ENCODE data around the gene ATP5F1B.
"Not testable (repeated sequence)": the region's sequence is repeated elsewhere in the genome, so short reads cannot be mapped to it uniquely, and the experiment has no call there.

The ATP5F1B gene

GRCh38 chr12:56645717-56646446 is at the start of gene ATP5F1B:
Gene ATP5F1B, minus strand, starts transcription at chr12:56645984. Its CDS starts 21 bp downstream, at chr12:56645963.
- peak; percentile 96 for DNase-seq

GRCh38 chr12:56694161-56694560 is 48.4 kb upstream of the ATP5F1B start:
- DNase-seq, result no peak

- no peak for DNase-seq
Measured at GRCh38 chr12:56688846-56689109, 43.0 kb upstream of the ATP5F1B start.

GRCh38 chr12:56688129-56688845 is 42.5 kb upstream of the ATP5F1B start, which contains the start of gene PTGES3:
Gene PTGES3, minus strand, starts transcription at chr12:56688284. Its CDS starts 285 bp downstream, at chr12:56687999.
- peak; percentile 98 for DNase-seq

GRCh38 chr12:56687223-56688128 is 41.7 kb upstream of the ATP5F1B start:
- peak; percentile 36 for DNase-seq

GRCh38 chr12:56684745-56685359 is 39.1 kb upstream of the ATP5F1B start:
- no peak for DNase-seq

GRCh38 chr12:56682323-56682722 is 36.5 kb upstream of the ATP5F1B start:
- no peak for DNase-seq

GRCh38 chr12:56679883-56680575 is 34.2 kb upstream of the ATP5F1B start:
- DNase-seq, result no peak

- DNase-seq, result no peak
Measured at GRCh38 chr12:56678852-56679251, 33.1 kb upstream of the ATP5F1B start.

- no peak for DNase-seq
Measured at GRCh38 chr12:56677680-56678079, 31.9 kb upstream of the ATP5F1B start.

GRCh38 chr12:56676851-56677580 is 31.2 kb upstream of the ATP5F1B start:
- no peak for DNase-seq

GRCh38 chr12:56671608-56672007 is 25.8 kb upstream of the ATP5F1B start:
- no peak for DNase-seq

- DNase-seq, result no peak
Measured at GRCh38 chr12:56670836-56671235, 25.1 kb upstream of the ATP5F1B start.

GRCh38 chr12:56668197-56668457 is 22.3 kb upstream of the ATP5F1B start:
- no peak for DNase-seq

GRCh38 chr12:56661979-56662638 is 16.3 kb upstream of the ATP5F1B start:
- no peak for DNase-seq

GRCh38 chr12:56661560-56661959 is 15.8 kb upstream of the ATP5F1B start:
- DNase-seq, result no peak

- no peak for DNase-seq
Measured at GRCh38 chr12:56658921-56659320, 13.1 kb upstream of the ATP5F1B start.

GRCh38 chr12:56657416-56658379 is 11.9 kb upstream of the ATP5F1B start:
- no peak for DNase-seq

- not testable (repeated sequence) for DNase-seq
Measured at GRCh38 chr12:56653781-56654180, 8.0 kb upstream of the ATP5F1B start.

- not testable (repeated sequence) for DNase-seq
Measured at GRCh38 chr12:56648023-56648422, 2.2 kb upstream of the ATP5F1B start.
